Neural cell (in vitro differentiated cells): ENCODE results near the gene GALNT12. TPM values are rescaled to one million over a fixed set of nuclear protein-coding genes. Genes with fewer than 3 reads are reported as not detected.

Experiments used
- H2AFZ ChIP-seq: fragments of 200-600, 300-800 bp; sonication (generic), shearing (Covaris generic); 2 replicates; pipeline ENCODE4 v1.6.0; 2014; ENCODE audit warnings: low read depth, mild to moderate bottlenecking, antibody characterized with exemption, low read length, moderate library complexity
- H3F3A ChIP-seq: fragments of 200-600 bp; shearing (Covaris generic); 2 replicates; pipeline ENCODE4 v1.6.1; 2016; ENCODE audit warnings: mild to moderate bottlenecking, moderate library complexity, mixed read lengths, antibody characterized with exemption, low read length; ENCODE audit not compliant: insufficient read depth, poor library complexity, severe bottlenecking
- H3K27ac ChIP-seq: fragments of 200-600, 300-800 bp; sonication (generic), shearing (Covaris generic); 2 replicates; pipeline ENCODE4 v1.5.1; 2014; ENCODE audit warnings: mild to moderate bottlenecking, low read length, moderate library complexity
- H3K27me3 ChIP-seq: fragments of 300-800, 200-600 bp; sonication (generic), shearing (Covaris generic); 2 replicates; pipeline ENCODE4 v1.6.0; 2014; ENCODE audit warnings: mild to moderate bottlenecking, low read depth, low read length, moderate library complexity; ENCODE audit not compliant: insufficient read depth
- H3K36me3 ChIP-seq: fragments of 300-800, 200-600 bp; sonication (generic), shearing (Covaris generic); 2 replicates; pipeline ENCODE4 v1.5.1; 2014; ENCODE audit warnings: mild to moderate bottlenecking, antibody characterized with exemption, low read length, moderate library complexity; ENCODE audit not compliant: insufficient read depth
- H3K4me2 ChIP-seq: fragments of 300-800, 200-600 bp; sonication (generic), shearing (Covaris generic); 2 replicates; pipeline ENCODE4 v1.6.0; 2014; ENCODE audit warnings: mild to moderate bottlenecking, low read length
- H3K4me3 ChIP-seq: fragments of 300-800, 200-600 bp; sonication (generic), shearing (Covaris generic); 2 replicates; pipeline ENCODE4 v1.5.1; 2014; ENCODE audit warnings: mild to moderate bottlenecking, low read length, moderate library complexity
- H3K79me2 ChIP-seq: fragments of 200-600 bp; shearing (Covaris generic); replicated peaks from 2 replicates; pipeline ENCODE4 v1.6.0; 2014; ENCODE audit warnings: mild to moderate bottlenecking, low read length, moderate library complexity; ENCODE audit not compliant: insufficient read depth
- H3K9ac ChIP-seq: fragments of 300-800, 200-600 bp; sonication (generic), shearing (Covaris generic); 2 replicates; pipeline ENCODE4 v1.6.1; 2016; ENCODE audit warnings: mild to moderate bottlenecking, low read length, mixed read lengths
- H3K9me2 ChIP-seq: fragments of 200-600 bp; shearing (Covaris generic); 2 replicates; pipeline ENCODE4 v1.6.1; 2016; ENCODE audit warnings: mild to moderate bottlenecking, low read length, mixed read lengths; ENCODE audit not compliant: insufficient read depth
- H3K9me3 ChIP-seq: fragments of 200-600, 300-800 bp; sonication (generic), shearing (Covaris generic); 2 replicates; pipeline ENCODE4 v1.6.1; 2016; ENCODE audit warnings: mild to moderate bottlenecking, mixed run types, low read length, moderate library complexity, mixed read lengths
- H4K20me1 ChIP-seq: fragments of 200-600 bp; shearing (Covaris generic); 2 replicates; pipeline ENCODE4 v1.6.1; 2016; ENCODE audit warnings: mild to moderate bottlenecking, mixed run types; ENCODE audit not compliant: insufficient read depth
- EP300 ChIP-seq: fragments of 450-650 bp; conservative IDR thresholded peaks from 2 replicates; pipeline ENCODE4 v1.6.1; 2014; ENCODE audit warnings: antibody characterized with exemption, mild to moderate bottlenecking, moderate library complexity; ENCODE audit not compliant: poor library complexity, severe bottlenecking
- EZH2 ChIP-seq: fragments of 200-600, 300-800 bp; shearing (Covaris generic), sonication (generic); IDR thresholded peaks from 2 replicates; pipeline ENCODE4 v1.6.1; 2014; ENCODE audit warnings: antibody characterized with exemption, low read length, borderline replicate concordance, mild to moderate bottlenecking; ENCODE audit not compliant: insufficient read depth, poor library complexity, severe bottlenecking
- MXI1 ChIP-seq: fragments of 450-650 bp; conservative IDR thresholded peaks from 2 replicates; pipeline ENCODE4 v1.6.1; 2014; ENCODE audit warnings: antibody characterized with exemption, mild to moderate bottlenecking; ENCODE audit not compliant: poor library complexity, severe bottlenecking
- POLR2AphosphoS5 ChIP-seq: IDR thresholded peaks from 2 replicates; pipeline ENCODE4 v1.6.1; 2012
- RAD21 ChIP-seq: fragments of 450-650 bp; conservative IDR thresholded peaks from 2 replicates; pipeline ENCODE4 v1.6.1; 2014; ENCODE audit warnings: antibody characterized with exemption, mild to moderate bottlenecking, moderate library complexity
- SMC3 ChIP-seq: fragments of 450-650 bp; conservative IDR thresholded peaks from 2 replicates; pipeline ENCODE4 v1.6.1; 2014; ENCODE audit warnings: antibody characterized with exemption, mild to moderate bottlenecking, moderate library complexity; ENCODE audit not compliant: poor library complexity
- TAF1 ChIP-seq: IDR thresholded peaks from 2 replicates; pipeline ENCODE4 v1.6.1; 2012; ENCODE audit warnings: low read depth
- polyA plus RNA-seq: library from polyadenylated mRNA; depleted of rRNA; stranded (reverse); fragments of >200 nt; gene quantifications from 2 replicates; pipeline ENCODE4 v1.2.3, GENCODE V29; 2014
- TF ChIP-seq, protein P1 (sequence below): IDR thresholded peaks from 2 replicates; pipeline ENCODE4 v1.6.1; 2012; ENCODE audit warnings: borderline replicate concordance
- TF ChIP-seq, protein P2 (sequence below): fragments of 450-650 bp; IDR thresholded peaks from 2 replicates; pipeline ENCODE4 v1.5.1; 2014; ENCODE audit warnings: antibody characterized with exemption, mild to moderate bottlenecking, moderate library complexity; ENCODE audit not compliant: poor library complexity, severe bottlenecking

Gene GALNT12
- polyA plus RNA-seq, 1 donor from 2014 or later = 8.4 TPM

DNA sequence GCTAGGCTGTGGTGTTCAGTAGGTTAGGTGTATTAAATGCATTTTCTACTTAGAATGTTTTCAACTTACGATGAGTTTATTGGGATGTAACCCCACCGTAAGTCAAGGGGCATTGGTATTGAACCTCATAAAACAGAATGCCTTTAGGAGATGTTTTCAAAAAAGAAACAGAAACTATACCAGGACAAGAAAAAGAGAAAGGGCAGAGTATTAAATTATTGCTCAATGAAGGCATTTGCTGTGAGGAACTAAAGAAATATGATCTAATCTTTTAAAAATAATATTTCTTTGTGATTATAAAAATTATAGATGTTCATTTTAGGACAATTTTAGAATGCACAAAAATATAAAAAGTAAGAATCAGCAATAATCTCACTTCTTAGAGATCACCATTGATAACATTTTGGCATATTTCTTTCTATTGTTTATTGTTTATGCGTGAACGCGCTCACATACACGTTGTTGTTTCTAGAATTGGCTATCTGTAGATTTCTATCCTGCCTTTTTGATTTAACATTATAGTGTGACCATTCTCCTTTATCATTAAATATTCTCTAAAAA, 8.0 kb downstream of the GALNT12 start:
- Histone ChIP-seq H3F3A (no peaks in the 10 kb centered on the region), H3K9me2 (no peaks in the 10 kb centered on the region), H3K4me2 (no peak overlapping the region), H3K27ac (no peak overlapping the region), H3K9ac (no peak overlapping the region), H3K27me3 (no peaks in the 10 kb centered on the region), H3K4me3 (no peak overlapping the region), H3K79me2 (no peaks in the 10 kb centered on the region), H3K9me3 (no peaks in the 10 kb centered on the region), H4K20me1 (no peaks in the 10 kb centered on the region), H3K36me3 (no peaks in the 10 kb centered on the region), H2AFZ (no peak overlapping the region)
- TF ChIP-seq TAF1 = no peak

DNA sequence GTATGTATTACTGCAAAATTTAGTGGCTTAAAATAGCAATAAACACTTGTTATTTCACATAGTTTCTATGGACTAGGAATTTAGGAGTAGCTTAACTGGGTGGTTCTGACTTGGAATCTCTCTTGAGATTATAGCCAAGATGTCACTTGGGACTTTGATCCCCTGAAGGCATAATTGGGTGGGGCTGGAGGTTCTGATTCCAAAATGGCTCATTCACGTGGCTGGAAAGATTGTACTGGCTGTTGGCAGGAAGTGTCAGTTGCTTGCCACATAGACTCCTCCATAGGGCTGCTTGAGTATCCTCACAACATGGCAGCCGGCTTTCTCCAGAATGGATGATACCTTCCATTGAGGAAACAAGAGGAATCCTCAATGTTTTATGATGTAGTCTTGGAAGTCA, 11.3 kb downstream of the GALNT12 start:
- Histone ChIP-seq H3K9me3 (no peaks in the 10 kb centered on the region), H3F3A (no peaks in the 10 kb centered on the region), H3K36me3 (no peaks in the 10 kb centered on the region), H3K9me2 (no peaks in the 10 kb centered on the region), H3K27me3 (no peaks in the 10 kb centered on the region), H4K20me1 (no peaks in the 10 kb centered on the region), H2AFZ (no peak overlapping the region), H3K79me2 (no peaks in the 10 kb centered on the region), H3K27ac (no peak overlapping the region), H3K9ac (no peak overlapping the region), H3K4me3 (no peak overlapping the region), H3K4me2 (no peak overlapping the region)
- no peak for TF ChIP-seq RAD21
- TF ChIP-seq, protein P1, sequence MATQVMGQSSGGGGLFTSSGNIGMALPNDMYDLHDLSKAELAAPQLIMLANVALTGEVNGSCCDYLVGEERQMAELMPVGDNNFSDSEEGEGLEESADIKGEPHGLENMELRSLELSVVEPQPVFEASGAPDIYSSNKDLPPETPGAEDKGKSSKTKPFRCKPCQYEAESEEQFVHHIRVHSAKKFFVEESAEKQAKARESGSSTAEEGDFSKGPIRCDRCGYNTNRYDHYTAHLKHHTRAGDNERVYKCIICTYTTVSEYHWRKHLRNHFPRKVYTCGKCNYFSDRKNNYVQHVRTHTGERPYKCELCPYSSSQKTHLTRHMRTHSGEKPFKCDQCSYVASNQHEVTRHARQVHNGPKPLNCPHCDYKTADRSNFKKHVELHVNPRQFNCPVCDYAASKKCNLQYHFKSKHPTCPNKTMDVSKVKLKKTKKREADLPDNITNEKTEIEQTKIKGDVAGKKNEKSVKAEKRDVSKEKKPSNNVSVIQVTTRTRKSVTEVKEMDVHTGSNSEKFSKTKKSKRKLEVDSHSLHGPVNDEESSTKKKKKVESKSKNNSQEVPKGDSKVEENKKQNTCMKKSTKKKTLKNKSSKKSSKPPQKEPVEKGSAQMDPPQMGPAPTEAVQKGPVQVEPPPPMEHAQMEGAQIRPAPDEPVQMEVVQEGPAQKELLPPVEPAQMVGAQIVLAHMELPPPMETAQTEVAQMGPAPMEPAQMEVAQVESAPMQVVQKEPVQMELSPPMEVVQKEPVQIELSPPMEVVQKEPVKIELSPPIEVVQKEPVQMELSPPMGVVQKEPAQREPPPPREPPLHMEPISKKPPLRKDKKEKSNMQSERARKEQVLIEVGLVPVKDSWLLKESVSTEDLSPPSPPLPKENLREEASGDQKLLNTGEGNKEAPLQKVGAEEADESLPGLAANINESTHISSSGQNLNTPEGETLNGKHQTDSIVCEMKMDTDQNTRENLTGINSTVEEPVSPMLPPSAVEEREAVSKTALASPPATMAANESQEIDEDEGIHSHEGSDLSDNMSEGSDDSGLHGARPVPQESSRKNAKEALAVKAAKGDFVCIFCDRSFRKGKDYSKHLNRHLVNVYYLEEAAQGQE = no peak
- TF ChIP-seq EZH2 = no peak
- TF ChIP-seq EP300 = no peak
- TF ChIP-seq SMC3 = no peak
- TF ChIP-seq, protein P2, sequence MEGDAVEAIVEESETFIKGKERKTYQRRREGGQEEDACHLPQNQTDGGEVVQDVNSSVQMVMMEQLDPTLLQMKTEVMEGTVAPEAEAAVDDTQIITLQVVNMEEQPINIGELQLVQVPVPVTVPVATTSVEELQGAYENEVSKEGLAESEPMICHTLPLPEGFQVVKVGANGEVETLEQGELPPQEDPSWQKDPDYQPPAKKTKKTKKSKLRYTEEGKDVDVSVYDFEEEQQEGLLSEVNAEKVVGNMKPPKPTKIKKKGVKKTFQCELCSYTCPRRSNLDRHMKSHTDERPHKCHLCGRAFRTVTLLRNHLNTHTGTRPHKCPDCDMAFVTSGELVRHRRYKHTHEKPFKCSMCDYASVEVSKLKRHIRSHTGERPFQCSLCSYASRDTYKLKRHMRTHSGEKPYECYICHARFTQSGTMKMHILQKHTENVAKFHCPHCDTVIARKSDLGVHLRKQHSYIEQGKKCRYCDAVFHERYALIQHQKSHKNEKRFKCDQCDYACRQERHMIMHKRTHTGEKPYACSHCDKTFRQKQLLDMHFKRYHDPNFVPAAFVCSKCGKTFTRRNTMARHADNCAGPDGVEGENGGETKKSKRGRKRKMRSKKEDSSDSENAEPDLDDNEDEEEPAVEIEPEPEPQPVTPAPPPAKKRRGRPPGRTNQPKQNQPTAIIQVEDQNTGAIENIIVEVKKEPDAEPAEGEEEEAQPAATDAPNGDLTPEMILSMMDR = no peak
- no peak for TF ChIP-seq MXI1
- no peak for TF ChIP-seq TAF1
- no peak for TF ChIP-seq POLR2AphosphoS5

DNA sequence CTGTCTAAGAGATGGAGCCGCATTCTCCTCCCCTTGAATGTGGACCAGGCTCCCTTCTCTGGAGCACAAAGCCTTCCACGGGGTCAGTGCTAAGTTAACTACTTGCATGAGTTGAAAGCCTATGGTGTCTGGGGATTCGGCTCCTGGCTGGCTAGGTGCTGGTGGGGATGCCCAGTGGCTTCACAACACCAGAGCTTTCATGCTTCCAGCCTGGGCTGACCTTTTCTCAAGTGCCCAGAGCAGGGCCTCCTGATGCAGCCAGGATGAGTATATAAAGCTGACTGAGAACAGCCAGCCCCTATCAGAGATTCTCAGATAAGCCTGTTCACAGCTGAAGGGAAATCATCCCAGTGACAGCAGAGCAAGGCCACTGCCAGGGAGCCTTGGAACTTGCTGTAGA, 11.8 kb downstream of the GALNT12 start:
- Histone ChIP-seq H4K20me1 (no peaks in the 10 kb centered on the region), H3K9ac (no peak overlapping the region), H3K27me3 (no peaks in the 10 kb centered on the region), H3K27ac (no peak overlapping the region), H3K9me2 (no peaks in the 10 kb centered on the region), H3K4me3 (no peak overlapping the region), H3K9me3 (no peaks in the 10 kb centered on the region), H2AFZ (no peak overlapping the region), H3F3A (no peaks in the 10 kb centered on the region), H3K36me3 (no peaks in the 10 kb centered on the region), H3K4me2 (no peak overlapping the region), H3K79me2 (no peaks in the 10 kb centered on the region)
- TF ChIP-seq MXI1 (no peak), TAF1 (no peak), SMC3 (no peak), POLR2AphosphoS5 (no peak), RAD21 (no peak), EP300 (no peak)
- TF ChIP-seq, protein P2 = no peak
